ENCODE measurements around the gene UBXN2A. TPM values are rescaled to one million over a fixed set of nuclear protein-coding genes. Genes with fewer than 3 reads are reported as not detected.

UBXN2A gene
- total RNA-seq, 6 experiments from 2014 or later, result 4.6 to 7.9 (median 6.2) TPM

DNA sequence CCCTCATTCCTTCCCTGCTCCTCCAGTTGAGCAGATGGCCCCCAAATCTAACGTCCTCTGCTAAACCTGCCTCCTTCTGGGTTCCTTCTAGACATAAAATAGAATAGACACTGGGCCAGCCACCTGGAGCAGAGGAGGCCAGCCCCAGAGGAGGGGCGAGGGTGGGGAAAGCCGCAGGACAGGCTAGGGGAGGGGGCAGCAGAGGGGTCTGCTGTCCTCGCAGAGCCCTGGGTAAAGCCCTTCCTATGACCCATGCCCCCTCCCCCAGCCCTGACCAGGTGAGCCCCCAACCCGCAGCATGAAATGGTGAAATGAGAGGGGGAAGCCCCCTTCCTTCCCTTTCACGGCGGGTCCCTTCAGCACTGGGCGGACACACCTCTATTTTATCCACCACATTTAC, 77.4 kb downstream of the UBXN2A start:
- ATAC-seq (no peak), DNase-seq (no peak)
- Histone ChIP-seq H3K4me1 (no peaks in the 10 kb centered on the region), H3K27ac (no peak overlapping the region), H3K36me3 (no peaks in the 10 kb centered on the region), H3K4me3 (no peak overlapping the region), H3K9me3 (no peaks in the 10 kb centered on the region), H3K27me3 (no peaks in the 10 kb centered on the region)
- WGBS (ENCODE audit: insufficient coverage, low coverage, low lambda C conversion rate, missing lambda C conversion rate), result 84% methylated on average over 6 of the region's 8 CpGs
- intact Hi-C loops (cut with DNase I), result no loop called here
- TF ChIP-seq, protein P1, sequence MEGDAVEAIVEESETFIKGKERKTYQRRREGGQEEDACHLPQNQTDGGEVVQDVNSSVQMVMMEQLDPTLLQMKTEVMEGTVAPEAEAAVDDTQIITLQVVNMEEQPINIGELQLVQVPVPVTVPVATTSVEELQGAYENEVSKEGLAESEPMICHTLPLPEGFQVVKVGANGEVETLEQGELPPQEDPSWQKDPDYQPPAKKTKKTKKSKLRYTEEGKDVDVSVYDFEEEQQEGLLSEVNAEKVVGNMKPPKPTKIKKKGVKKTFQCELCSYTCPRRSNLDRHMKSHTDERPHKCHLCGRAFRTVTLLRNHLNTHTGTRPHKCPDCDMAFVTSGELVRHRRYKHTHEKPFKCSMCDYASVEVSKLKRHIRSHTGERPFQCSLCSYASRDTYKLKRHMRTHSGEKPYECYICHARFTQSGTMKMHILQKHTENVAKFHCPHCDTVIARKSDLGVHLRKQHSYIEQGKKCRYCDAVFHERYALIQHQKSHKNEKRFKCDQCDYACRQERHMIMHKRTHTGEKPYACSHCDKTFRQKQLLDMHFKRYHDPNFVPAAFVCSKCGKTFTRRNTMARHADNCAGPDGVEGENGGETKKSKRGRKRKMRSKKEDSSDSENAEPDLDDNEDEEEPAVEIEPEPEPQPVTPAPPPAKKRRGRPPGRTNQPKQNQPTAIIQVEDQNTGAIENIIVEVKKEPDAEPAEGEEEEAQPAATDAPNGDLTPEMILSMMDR (IDR thresholded peaks at IDR 0.05), result no peak
- TF ChIP-seq POLR2A (IDR thresholded peaks at IDR 0.05), result no peak

DNA sequence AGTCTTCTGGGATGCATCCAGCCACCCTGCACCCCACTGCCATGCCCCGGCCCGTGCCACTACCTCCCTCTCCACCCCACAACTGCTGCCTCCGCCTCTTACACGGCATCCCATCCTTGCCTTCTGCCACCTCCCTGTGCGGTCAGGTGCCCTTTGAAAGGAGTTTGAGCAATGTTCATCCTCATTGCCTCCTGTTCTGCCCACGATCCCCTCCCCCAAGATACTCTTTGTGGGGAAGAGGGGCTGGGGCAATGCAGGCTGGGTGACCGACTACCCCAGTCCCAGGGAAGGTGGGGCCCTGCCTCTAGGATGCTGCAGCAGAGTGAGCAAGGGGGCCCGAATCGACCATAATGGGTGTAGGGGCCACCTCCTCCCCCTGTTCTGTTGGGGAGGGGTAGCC, 78.0 kb downstream of the UBXN2A start:
- no peaks in the 10 kb centered on the region for H3K4me1 ChIP-seq
- no peak overlapping the region for H3K27ac ChIP-seq
- H3K9me3 ChIP-seq, result no peaks in the 10 kb centered on the region

DNA sequence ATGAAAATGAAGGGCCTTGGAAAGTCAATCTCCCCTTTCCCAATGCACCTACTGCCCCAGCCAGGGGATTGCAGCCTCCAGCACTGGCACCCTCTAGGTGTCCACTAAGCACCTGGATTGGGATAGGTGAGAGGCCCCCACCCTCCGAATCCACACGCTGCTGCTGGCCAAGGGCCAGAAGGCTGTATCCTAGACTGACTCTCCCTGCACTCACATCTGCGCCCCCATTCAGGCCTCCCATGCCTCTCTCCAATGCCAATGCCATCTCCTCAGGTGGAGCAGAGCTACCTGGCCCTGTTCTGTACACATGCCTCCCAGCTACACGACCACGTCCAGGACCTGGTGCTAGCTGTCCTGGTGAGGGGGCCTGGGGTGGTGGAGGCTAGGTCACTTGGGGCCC, 79.5 kb downstream of the UBXN2A start:
- no peaks in the 10 kb centered on the region for H3K4me1 ChIP-seq
- H3K27me3 ChIP-seq, result no peaks in the 10 kb centered on the region
- ATAC-seq, result no peak
- H3K27ac ChIP-seq, result no peak overlapping the region
- H3K4me3 ChIP-seq, result no peak overlapping the region
- WGBS (ENCODE audit: insufficient coverage, low coverage, low lambda C conversion rate, missing lambda C conversion rate), result 78% methylated on average over 3 of the region's 5 CpGs
- TF ChIP-seq POLR2A (IDR thresholded peaks at IDR 0.05), result no peak
- TF ChIP-seq, protein P1 (IDR thresholded peaks at IDR 0.05), result no peak
- DNase-seq, result no peak
- no peaks in the 10 kb centered on the region for H3K36me3 ChIP-seq
- H3K9me3 ChIP-seq, result no peaks in the 10 kb centered on the region
- intact Hi-C loops (cut with DNase I), result no loop called here

More for the DNA sequence above, 78.0 kb downstream of the UBXN2A start:
- H3K4me3 ChIP-seq, result no peak overlapping the region
- ATAC-seq (no peak), DNase-seq (no peak)
- intact Hi-C loops (cut with DNase I), result no loop called here
- H3K36me3 ChIP-seq, result no peaks in the 10 kb centered on the region
- TF ChIP-seq POLR2A (IDR thresholded peaks at IDR 0.05), result no peak
- TF ChIP-seq, protein P1 (IDR thresholded peaks at IDR 0.05), result no peak
- no peaks in the 10 kb centered on the region for H3K27me3 ChIP-seq
- 85% methylated on average over 7 of the region's 9 CpGs for WGBS (ENCODE audit: insufficient coverage, low coverage, low lambda C conversion rate, missing lambda C conversion rate)

DNA sequence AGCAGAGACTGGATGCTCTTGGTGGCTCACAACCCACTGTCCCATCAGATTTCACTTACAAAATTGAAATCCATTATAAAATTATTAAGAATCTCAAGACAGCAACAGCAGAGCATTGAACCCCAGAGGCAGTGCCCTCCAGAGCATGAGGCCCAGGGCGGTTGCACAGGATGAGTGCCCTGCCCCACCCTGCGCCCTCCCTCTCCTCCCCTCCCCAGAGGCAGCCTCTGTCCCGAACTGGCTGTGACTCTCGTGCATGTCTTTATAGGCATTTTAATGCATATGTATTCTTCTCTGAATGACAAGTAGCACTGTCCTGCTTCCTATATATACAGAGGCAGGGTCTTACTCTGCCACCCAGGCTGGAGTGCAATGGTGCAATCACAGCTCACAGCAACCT, 80.0 kb downstream of the UBXN2A start:
- H3K27me3 ChIP-seq, result no peaks in the 10 kb centered on the region
- no peaks in the 10 kb centered on the region for H3K4me1 ChIP-seq
- intact Hi-C loops (cut with DNase I), result no loop called here
- DNase-seq (no peak), ATAC-seq (no peak)
- no peak for TF ChIP-seq POLR2A (IDR thresholded peaks at IDR 0.05)
- TF ChIP-seq, protein P1 (IDR thresholded peaks at IDR 0.05), result no peak
- WGBS (ENCODE audit: insufficient coverage, low coverage, low lambda C conversion rate, missing lambda C conversion rate), result 60% methylated on average over 1 of the region's 4 CpGs
- H3K9me3 ChIP-seq, result no peaks in the 10 kb centered on the region
- no peaks in the 10 kb centered on the region for H3K36me3 ChIP-seq
- H3K27ac ChIP-seq, result no peak overlapping the region
- H3K4me3 ChIP-seq, result no peak overlapping the region

Data from right lobe of liver (tissue), 6 donors.